Medulla oblongata (tissue), 1 donor: ENCODE results near the gene ALKAL2.
A peak's percentile ranks its signal among the peaks of the same experiment; 100 is the strongest.

ENCODE experiments used
- DNase-seq: peaks from one replicate; pipeline ENCODE4 v3.0.0-alpha.2; 2015; ENCODE audit errors: extremely low spot score

ALKAL2 gene

DNA sequence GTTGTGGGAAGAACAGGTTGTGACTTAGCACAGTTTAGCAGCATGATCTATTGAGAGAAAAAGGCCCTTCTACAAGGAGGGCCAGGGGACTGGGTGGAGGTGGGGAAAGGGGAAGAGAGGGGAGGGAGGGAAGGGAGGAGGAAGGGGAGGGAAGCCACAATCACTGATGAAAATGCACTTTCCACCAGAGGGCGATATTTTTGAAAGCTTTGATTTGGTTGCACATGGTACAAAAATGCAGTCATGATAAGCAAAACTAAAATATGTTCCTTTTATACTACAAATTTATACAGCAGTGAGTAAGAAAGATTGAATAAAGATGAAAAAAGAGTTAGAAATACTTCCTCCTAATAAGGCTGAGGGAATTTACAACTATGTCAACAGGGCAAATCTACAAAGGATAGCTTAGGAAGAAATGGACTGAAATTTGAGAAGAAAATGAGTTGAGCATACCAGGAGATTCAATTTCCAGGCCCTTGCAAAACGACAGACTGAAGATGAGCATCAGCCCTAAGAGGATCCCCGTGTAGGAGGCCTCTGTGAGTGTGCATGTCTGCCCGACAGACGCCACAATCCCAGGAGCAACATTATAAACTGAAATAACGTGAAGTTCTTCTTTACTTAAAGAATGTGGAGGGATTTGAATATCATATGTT is 41.3 kb downstream of the ALKAL2 start:
- DNase-seq = peak; percentile 73

DNA sequence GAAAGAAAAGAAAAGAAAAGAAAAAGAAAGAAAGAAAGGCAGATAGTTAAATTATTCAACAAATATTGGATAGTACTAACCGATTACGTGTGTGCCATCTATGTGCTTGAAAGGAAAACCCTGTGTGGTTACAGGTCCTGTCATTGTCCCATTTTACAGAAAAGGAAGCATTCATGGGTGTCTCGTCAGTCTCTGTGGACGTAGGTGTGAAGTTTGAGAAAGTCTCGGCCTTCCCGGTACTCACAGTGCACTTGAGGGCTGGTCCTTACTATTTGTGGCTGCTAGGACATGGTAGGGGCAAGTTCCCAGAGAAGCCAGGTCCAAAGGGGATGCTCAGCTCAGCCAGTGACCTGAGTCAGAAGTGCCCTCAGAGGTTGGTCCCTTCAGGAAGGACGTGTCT is 43.3 kb downstream of the ALKAL2 start:
- no peak for DNase-seq

DNA sequence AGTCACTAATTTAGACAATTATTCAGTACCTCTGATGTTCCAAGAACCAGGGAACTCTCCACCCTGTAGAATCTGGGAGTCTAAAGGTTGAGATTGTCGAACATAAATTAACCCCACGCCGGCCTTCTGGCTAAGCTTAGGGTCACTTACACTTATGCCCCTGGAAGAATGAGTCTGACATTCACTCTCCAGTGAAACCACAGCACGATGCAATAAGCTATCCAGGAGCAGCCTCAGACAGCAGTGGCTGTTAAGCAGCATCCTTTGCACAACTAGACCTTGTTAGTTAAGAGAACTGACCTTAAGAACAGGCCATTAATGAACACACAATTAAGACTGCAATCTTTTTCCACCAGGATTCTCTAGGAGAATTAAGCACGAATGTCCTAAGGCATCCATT is 49.0 kb downstream of the ALKAL2 start:
- no peak for DNase-seq

DNA sequence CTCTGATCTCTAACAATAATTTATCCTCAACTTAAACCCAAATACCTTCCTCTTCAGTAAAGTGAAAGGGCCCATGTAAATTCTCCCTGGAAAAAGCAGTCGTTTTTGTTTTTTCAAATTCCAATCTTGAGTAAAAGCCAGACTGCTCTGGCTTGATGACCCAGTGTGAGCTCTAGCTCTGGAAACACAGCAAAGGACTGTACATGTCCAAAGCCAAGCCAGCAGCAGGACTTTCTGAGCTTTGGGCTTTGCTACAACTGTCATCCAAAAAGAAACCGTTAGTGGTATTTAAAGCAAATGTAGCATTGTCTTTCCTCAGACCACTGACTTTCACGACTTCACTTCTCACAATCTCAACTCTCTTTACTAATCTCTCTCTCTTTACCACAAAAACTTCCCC is 49.5 kb downstream of the ALKAL2 start:
- DNase-seq = peak; percentile 51

DNA sequence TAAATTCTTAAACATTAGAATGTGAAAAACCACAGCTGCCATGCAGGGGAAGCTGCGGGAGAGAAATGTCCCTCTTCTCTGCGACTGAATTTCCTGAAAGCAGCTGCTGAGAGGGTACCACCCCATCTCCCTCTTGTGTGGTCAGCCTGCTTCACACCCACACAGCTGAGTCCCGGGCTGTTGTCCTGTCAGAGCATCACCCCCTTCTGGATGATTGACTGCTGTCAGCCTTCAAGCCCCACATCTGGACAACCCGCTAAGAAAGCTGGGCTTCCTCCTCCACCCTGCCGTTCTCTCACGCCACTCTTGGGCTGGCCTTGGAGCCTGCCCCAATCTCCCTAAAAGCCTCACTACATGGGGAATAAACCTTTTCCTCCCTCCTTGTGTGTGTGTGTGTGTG is 50.0 kb downstream of the ALKAL2 start:
- peak; percentile 55 for DNase-seq

DNA sequence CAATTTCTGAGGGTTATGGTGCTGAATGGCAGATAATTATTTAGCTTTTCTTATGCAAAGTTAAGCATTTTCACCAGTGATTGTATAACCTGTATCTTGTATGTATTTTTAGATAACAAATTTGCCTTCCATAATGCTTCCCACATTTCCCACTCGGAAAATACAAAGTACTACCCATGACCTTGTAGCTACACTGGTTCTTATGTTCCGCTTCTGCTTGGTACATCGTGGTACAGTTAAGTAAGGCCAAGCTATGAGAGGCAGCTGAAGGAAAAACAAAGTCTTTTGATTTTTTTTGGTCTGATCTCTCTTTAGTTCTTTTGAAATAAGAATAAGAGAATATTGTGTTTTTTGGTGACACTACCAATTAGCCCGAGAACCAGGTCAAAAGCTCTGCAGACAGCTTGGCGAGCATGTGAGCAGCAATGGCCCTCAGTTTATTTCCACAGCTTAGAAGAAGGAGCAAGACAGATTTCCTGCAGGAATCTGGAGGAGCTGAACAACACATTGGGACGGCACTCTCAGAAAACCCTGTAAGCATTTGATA is 50.8 kb downstream of the ALKAL2 start:
- DNase-seq = peak; percentile 54

DNA sequence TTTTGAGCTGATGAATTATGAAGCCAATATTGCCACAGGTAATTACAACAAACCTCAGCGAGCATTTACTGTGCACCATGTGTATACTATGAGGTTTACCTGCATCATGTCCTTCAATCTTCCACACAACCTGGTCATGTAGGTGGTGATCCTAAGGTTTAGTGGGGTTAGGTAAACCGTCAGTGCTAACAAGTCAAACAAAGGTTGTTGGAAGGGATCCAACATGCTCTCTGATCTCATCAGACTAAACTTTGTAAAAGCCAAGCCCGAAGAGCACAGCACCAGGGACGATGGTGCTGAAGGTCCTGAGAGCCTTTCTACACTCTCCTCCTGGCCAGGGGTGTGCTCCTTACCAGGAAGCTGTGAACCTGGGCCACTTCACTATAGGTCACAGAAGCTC is 53.5 kb downstream of the ALKAL2 start:
- DNase-seq = no peak

DNA sequence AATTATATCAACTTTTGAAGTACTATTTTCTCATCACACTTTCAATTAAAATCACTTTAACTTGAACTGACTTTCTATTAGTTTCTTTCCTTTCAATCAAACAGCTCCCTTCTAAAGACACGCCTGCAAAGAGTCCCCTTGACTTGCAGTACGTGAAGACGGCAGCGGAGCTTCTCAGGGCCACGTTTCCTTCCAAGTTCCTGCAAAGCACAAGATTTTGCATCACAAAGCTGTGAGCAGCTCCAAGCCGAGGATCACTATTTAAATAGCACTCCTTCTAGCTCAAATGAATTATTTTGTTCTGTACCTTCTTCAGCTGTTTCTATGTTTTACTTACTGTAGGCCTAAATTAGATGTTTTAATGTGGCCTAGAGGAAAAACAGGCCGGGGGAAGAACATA is 54.9 kb downstream of the ALKAL2 start:
- DNase-seq = no peak

DNA sequence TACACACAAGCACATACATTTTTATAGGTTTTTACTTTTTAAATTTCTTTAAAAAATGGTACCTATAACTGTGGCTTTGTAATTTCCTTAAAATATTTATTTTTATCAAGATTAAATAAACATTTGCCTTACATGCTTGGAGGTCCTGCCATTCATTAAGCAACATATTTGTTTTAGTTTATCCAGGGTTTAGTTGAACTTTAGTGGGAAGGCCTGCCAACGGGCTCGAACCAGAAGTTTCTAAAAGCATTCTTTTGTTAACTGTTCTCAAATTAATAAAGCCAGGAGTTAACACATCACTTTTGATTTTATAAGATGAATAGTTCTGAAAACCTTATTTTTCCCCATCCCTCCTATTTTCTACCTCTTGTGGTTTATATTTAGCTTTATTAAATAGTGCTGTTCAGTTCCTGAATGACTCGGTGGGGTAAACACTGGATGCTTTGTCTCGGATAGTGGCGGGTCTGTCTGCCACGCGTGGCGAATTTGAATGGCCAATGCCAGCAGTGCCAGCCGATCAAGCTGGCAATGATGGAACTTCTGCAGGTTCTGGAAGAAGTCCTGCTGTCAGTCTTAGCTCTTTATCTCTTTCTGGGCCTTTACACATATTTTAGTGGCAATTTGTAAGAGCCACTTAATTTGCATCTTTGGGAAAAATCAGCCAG is 56.2 kb downstream of the ALKAL2 start:
- DNase-seq = peak; percentile 89
